ENCODE measurements around the gene KLHDC3.

Gene KLHDC3, protein sequence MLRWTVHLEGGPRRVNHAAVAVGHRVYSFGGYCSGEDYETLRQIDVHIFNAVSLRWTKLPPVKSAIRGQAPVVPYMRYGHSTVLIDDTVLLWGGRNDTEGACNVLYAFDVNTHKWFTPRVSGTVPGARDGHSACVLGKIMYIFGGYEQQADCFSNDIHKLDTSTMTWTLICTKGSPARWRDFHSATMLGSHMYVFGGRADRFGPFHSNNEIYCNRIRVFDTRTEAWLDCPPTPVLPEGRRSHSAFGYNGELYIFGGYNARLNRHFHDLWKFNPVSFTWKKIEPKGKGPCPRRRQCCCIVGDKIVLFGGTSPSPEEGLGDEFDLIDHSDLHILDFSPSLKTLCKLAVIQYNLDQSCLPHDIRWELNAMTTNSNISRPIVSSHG

GRCh38 chr6:43013843-43014433, at the start of gene KLHDC3, which contains the start of gene MEA1:
Gene KLHDC3 (plus strand): TSS chr6:43014249. CDS start chr6:43017193, 2,944 bp downstream.
Gene MEA1 (minus strand): TSS chr6:43013946. CDS start chr6:43013813, 133 bp downstream.
- peak; percentile 99 to 100 (median 100) for DNase-seq

GRCh38 chr6:42966571-42966970, 47.5 kb upstream of the KLHDC3 start:
- DNase-seq: peak; percentile 24 to 47 (median 32)

GRCh38 chr6:42967228-42967627, 46.8 kb upstream of the KLHDC3 start:
- no peak for DNase-seq

DNA sequence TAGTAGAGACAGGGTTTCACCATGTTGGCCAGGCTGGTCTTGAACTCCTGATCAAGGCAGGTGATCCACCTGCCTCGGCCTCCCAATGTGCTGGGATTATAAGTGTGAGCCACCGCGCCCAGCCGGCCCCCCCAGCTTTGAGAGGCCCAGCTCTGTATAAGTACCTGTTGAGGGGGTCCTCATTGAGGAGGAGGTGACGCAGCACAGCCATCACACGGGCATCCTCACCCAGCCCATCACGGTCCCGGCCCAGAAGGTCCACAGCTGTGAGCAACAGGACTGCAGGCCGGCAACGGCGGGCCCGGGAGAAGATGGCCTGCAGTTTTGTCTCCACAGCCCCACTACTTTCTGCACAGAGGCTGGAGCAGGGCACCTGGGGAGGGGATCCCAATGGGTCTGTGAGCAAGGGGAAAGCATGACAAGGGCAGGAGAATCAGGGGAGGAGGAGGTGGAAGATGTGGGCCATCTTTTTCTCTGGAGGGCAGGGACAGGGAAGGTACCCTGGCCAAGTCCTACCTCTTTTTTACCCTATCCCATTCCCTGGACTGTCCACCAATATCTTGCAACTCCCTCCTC, 45.8 kb upstream of the KLHDC3 start:
- no peak for DNase-seq

DNA sequence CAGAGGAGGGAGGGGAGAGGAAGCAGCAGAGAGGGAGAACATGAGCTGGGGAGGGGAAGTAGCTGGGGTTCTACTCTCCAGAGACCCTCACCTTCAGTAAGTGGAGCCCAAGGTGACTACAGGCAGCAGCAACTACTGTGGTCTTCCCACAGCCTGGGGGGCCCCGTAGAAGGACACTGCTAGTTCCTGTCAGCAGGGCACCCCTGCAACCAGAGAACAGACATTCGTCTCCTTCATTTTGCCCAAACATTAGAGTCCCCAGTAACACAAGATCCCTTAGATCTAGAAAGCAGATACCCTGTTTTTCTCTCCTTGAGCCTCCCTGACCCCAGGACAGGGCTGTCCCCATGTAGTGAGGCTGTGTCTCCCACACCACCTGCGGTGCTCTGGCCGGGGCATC, 45.3 kb upstream of the KLHDC3 start:
- no peak for DNase-seq

DNA sequence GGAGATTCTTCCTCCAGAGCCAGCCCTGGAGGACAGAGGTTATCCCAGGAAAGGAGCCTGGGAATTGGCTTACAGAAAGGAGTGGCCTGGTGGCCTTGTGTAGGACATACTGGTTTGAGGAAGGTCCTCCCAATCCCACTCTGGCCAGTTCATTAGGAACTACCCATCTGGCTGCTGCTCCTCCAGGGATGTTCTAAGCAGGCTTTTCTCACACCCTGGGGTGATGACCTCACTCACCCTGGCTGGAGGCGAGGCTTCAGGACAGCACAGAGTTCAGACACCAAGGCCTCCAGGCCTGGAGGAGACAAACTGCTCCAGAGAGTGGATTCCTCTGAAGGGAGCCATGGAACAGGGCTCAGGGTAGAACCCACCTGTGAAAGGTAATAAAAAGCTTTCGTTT, 44.6 kb upstream of the KLHDC3 start:
- DNase-seq: peak in 1 of 3 donors; percentile 22

DNA sequence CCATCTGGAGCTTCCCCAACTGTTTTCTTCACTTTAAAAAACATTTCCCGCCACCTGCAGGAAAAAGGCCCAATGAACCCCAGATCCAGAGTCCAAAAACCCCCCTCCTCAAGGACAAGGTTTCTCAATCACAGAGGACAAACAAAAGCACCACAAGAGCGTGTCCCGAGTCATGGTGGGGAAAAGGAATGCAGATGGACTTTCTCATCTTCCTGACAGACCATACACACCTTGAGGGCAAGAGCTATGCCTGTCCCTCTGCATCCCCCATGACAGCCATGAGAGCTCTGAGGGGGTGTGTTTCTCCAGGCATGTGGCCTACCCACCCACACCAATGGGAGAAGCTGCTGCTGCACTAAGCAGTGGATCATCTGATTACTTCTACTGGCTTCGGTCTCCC, 44.1 kb upstream of the KLHDC3 start:
- no peak for DNase-seq

GRCh38 chr6:42970871-42971612, 43.0 kb upstream of the KLHDC3 start:
- peak; percentile 31 to 42 (median 34) for DNase-seq

GRCh38 chr6:42971746-42972327, 42.2 kb upstream of the KLHDC3 start:
- DNase-seq: no peak

GRCh38 chr6:42973926-42974325, 40.1 kb upstream of the KLHDC3 start:
- DNase-seq: peak; percentile 53 to 69 (median 55)

DNA sequence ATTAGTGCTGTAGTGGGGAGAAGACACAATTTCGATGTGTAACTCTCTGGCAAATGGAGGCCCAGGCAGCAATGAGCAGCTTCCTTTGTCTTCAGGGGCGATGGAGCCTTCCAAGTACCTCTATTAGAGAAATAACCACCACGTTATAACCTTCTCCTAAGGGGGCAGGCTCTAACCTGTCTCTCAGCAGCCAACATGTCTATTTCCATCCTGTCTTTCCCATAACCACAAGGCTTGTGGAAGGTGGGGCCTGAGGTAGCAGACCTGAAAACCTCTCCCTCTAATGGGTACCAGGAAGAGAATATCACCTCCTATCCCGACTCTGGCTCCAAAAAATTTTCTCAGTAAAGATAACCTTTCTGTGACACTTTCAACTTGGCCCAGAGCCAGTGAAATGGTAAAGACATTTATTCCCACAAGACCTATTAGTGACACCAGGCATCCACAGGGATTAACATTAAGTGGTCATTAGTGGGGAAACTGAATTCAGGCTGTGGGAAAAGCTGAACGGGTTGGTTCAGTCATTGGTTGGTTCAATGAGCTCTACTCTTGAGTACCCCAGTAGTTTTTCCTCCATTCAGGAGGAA, 39.0 kb upstream of the KLHDC3 start:
- DNase-seq: no peak

DNA sequence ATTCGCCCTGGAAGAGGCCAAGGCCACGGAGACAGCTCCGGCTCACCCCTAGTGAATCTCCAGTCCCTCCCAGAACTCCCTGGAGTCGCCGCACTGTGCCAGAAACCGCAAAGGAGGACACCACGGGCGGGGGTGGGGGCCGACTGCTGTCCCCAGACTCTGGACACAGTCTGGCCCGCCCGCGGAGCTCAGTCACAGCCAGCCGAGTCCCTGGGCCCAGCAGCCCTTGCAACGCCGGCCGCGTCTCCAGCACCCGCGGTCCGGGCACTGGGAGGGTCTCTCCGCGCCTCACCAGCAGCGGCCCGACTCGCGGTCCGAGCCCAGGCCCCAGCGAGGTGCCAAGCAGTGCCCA, 35.6 kb upstream of the KLHDC3 start:
- peak; percentile 35 to 58 (median 42) for DNase-seq

DNA sequence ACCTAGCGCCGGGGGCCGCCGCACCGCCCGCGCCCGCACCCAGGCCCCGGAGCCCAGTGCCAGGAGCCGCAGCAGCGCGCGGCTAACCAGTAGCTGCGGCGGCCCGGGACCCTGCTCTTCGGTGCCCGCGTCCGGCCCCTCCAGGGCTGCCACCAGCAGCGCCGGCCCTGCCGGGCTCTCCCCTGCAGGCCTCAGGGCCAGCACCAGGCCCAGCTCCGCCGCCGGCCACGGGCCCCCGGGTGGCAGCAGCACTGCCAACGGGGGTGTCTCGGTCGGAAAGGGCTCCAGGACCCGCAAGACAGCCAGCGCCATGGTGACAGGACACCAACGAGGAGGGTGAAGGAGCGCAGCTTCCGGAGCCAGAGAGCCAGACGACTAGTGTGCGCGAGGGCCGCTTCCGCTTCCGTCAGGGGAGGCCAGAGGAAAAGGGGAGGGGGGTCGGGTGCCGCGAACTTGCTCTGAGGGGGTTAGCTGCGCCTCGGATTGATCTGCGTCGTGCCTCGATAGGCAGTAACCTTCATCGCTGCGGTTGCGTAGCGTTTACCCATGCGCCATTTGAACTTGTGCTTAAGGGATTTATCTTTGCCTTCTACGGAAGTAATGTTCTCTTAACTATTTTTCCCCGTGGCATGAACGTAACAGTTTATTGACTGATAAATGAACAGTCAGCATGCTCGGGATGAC, 35.1 kb upstream of the KLHDC3 start, which contains the start of gene PEX6:
Gene PEX6 (minus strand): TSS at position 343 of the 684 bp plus-strand sequence. CDS start 31 bp downstream, at position 312.
- peak; percentile 80 to 95 (median 90) for DNase-seq

DNA sequence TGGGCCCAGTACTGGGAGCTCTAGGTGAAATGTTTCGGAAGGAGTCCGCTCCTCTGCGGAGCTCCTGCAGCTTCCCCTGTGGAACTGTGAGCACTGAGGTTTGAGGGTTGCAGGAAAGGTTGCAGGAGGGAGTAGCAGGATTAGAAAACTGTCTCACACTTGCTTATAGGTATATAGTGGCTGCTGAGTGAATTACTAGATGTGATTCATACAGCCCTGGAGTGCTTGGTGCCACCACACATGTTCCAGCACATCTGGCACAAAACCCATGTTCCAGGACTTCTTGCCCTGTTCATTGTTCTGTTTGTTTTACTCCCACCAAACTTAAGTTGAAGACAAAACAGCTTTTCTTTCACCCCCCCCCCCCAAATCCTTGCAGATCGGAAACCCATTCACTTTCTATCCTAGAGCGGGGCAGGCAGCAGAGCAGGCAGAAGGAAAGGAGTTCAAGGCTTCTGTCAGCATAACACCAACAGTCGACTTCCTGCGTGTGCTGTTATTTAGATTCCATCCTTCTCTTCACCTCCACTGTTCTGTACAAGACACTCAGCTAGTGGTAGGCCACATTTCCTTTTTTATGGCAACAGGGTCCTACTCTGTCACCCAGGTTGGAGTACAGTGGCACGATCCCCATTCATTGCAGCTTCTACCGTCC, 34.4 kb upstream of the KLHDC3 start:
- no peak for DNase-seq

DNA sequence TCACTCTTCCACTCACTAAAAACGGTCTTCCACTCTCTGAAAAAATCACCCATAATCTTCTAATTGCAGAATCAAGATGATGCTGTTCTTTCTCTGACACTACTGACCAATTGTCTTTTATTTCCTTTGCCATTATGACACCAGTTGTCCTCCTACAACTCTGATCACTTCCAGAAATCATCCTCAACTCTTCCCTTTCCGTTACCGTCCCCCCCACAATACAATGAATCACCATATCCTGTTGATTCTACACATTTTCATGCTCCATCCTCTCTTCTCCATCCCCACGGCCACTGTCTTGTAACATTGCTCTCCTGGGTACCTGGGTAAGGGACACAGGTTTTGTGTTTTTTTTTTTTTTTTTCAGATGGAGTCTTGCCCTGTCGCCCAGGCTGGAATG, 32.2 kb upstream of the KLHDC3 start:
- DNase-seq: peak in 1 of 3 donors; percentile 54

GRCh38 chr6:42984001-42984923, 29.8 kb upstream of the KLHDC3 start, which contains the start of gene PPP2R5D:
Gene PPP2R5D (plus strand): TSS chr6:42984570. CDS start chr6:42984678, 108 bp downstream.
- peak; percentile 97 to 99 (median 99) for DNase-seq

- no peak for DNase-seq
Measured at GRCh38 chr6:42984924-42985475, 29.0 kb upstream of the KLHDC3 start.

GRCh38 chr6:42987533-42988451, 26.3 kb upstream of the KLHDC3 start:
- DNase-seq: no peak
